ENCODE measurements around the gene GRIK2. TPM values are rescaled to one million over a fixed set of nuclear protein-coding genes. Genes with fewer than 3 reads are reported as not detected.

GRIK2 gene
- total RNA-seq, 1 experiment from 2014 or later: 6.6 TPM

- no TSS peak for BruUV-seq (replicated peaks)
- DNase-seq (ENCODE audit: low read depth, low spot score) (no peak), ATAC-seq (no peak)
- TF ChIP-seq REST (IDR thresholded peaks at IDR 0.05; ENCODE audit: insufficient read depth in 1 of 2, low read depth in 2 of 2, low read length in 1 of 2): no peak
- no peak for TF ChIP-seq SIN3A (IDR thresholded peaks at IDR 0.05; ENCODE audit: borderline replicate concordance, insufficient read depth, low read depth, low read length)
- no peak for TF ChIP-seq TCF7L2 (IDR thresholded peaks at IDR 0.05; ENCODE audit: low read depth, low read length)
- no peak for TF ChIP-seq CTCF (IDR thresholded peaks at IDR 0.05)
- TF ChIP-seq POLR2AphosphoS5 (IDR thresholded peaks at IDR 0.05; ENCODE audit: low read depth, low read length): no peak
- Histone ChIP-seq H3K36me3 (ENCODE audit: control insufficient read depth, insufficient read depth, low read length) (no peaks in the 10 kb centered on the region; the same call in 1 of the 2 replicates), H3K4me1 (ENCODE audit: control insufficient read depth, insufficient read depth, low read length) (no peaks in the 10 kb centered on the region), H3K4me3 (ENCODE audit: low read depth in 2 of 2, low read length in 2 of 2) (no peak overlapping the region), H3K27ac (ENCODE audit: low read length) (no peak overlapping the region), H3K27me3 (ENCODE audit: control insufficient read depth, insufficient read depth, low read length) (no peaks in the 10 kb centered on the region), H3K9me3 (ENCODE audit: control insufficient read depth, insufficient read depth, low read depth, low read length) (no peaks in the 10 kb centered on the region)
- ChIA-PET POLR2A (no interaction called here), CTCF (no interaction called here)
- intact Hi-C loops (cut with micrococcal nuclease; ENCODE audit: unreplicated experiment): no loop called here
- in situ Hi-C loops (cut with HindIII; ENCODE audit: low pct_unique_long_range_greater_than_20kb, low sequenced_read_pairs): no loop called here
Observed at GRCh38 chr6:101502818-101503217, 109.3 kb downstream of the GRIK2 start.

- intact Hi-C loops (cut with micrococcal nuclease; ENCODE audit: unreplicated experiment): no loop called here
- TF ChIP-seq SIN3A (IDR thresholded peaks at IDR 0.05; ENCODE audit: borderline replicate concordance, insufficient read depth, low read depth, low read length): no peak
- TF ChIP-seq CTCF (IDR thresholded peaks at IDR 0.05): no peak
- TF ChIP-seq REST (IDR thresholded peaks at IDR 0.05; ENCODE audit: insufficient read depth in 1 of 2, low read depth in 2 of 2, low read length in 1 of 2): no peak
- no peak for TF ChIP-seq TCF7L2 (IDR thresholded peaks at IDR 0.05; ENCODE audit: low read depth, low read length)
- TF ChIP-seq POLR2AphosphoS5 (IDR thresholded peaks at IDR 0.05; ENCODE audit: low read depth, low read length): no peak
- BruUV-seq (replicated peaks): no TSS peak
- Histone ChIP-seq H3K36me3 (ENCODE audit: control insufficient read depth, insufficient read depth, low read length) (no peaks in the 10 kb centered on the region), H3K9me3 (ENCODE audit: control insufficient read depth, insufficient read depth, low read depth, low read length) (no peaks in the 10 kb centered on the region), H3K4me3 (ENCODE audit: low read depth in 2 of 2, low read length in 2 of 2) (no peak overlapping the region), H3K4me1 (ENCODE audit: control insufficient read depth, insufficient read depth, low read length) (no peaks in the 10 kb centered on the region), H3K27ac (ENCODE audit: low read length) (no peak overlapping the region), H3K27me3 (ENCODE audit: control insufficient read depth, insufficient read depth, low read length) (no peaks in the 10 kb centered on the region)
- DNase-seq (ENCODE audit: low read depth, low spot score) (no peak), ATAC-seq (no peak)
- CTCF ChIA-PET: no interaction called here
- POLR2A ChIA-PET: no interaction called here
- in situ Hi-C loops (cut with HindIII; ENCODE audit: low pct_unique_long_range_greater_than_20kb, low sequenced_read_pairs): no loop called here
Observed at GRCh38 chr6:101509536-101509935, 116.0 kb downstream of the GRIK2 start.
